HEK293 (cell line): ENCODE results near the gene ONECUT2.

ENCODE experiments used
- CTCF ChIA-PET: fragments of 350-600 bp; formaldehyde crosslinking; extraction: SDS; loops from one replicate; lab custom pipeline; 2021; ENCODE audit warnings: antibody characterized with exemption; lab: Yijun Ruan, JAX
- POLR2A ChIA-PET: fragments of 300-600 bp; formaldehyde crosslinking; extraction: SDS; loops from one replicate; lab custom pipeline; 2020; ENCODE audit warnings: antibody characterized with exemption, inconsistent platforms; lab: Yijun Ruan, JAX
- H3K27ac ChIP-seq: fragments of 200-500 bp; sonication (Bioruptor generic); 2 replicates; pipeline ENCODE4 v1.5.1; 2014; ENCODE audit warnings: low read depth, low read length, control low read depth, inconsistent platforms; ENCODE audit errors: extremely low read depth
- H3K36me3 ChIP-seq, 2 experiments: fragments of 200-500 bp in 1 of 2; sonication (Bioruptor generic) in 1 of 2; 1 replicate in 1 of 2; 2 replicates in 1 of 2; pipeline ENCODE4 v1.5.1; 2014 to 2017; ENCODE audit warnings: inconsistent platforms in 2 of 2, low read length in 2 of 2; ENCODE audit not compliant: control insufficient read depth in 2 of 2, insufficient read depth in 1 of 2
- H3K4me1 ChIP-seq: fragments of 200-500 bp; sonication (Bioruptor generic); 2 replicates; pipeline ENCODE4 v1.5.1; 2014; ENCODE audit warnings: mild to moderate bottlenecking, low read length, inconsistent platforms; ENCODE audit not compliant: control insufficient read depth, insufficient read depth
- H3K4me3 ChIP-seq: 2 replicates; pipeline ENCODE4 v1.5.1; 2011; ENCODE audit warnings: low read depth, mild to moderate bottlenecking, control low read depth, low read length, moderate library complexity
- H3K9me3 ChIP-seq: fragments of 200-500 bp; sonication (Bioruptor generic); 2 replicates; pipeline ENCODE4 v1.5.1; 2014; ENCODE audit warnings: low read depth, low read length, inconsistent platforms; ENCODE audit not compliant: control insufficient read depth, insufficient read depth
- BCL11B ChIP-seq: fragments of 450-650 bp; formaldehyde crosslinking; IDR thresholded peaks from 2 replicates; pipeline ENCODE4 v1.5.1; 2016; ENCODE audit warnings: low read depth, missing biosample characterization, missing genetic modification characterization
- FEZF1 ChIP-seq: fragments of 450-650 bp; formaldehyde crosslinking; IDR thresholded peaks from 2 replicates; pipeline ENCODE4 v1.5.1; 2016; ENCODE audit warnings: missing biosample characterization, missing genetic modification characterization
- KLF8 ChIP-seq: fragments of 450-650 bp; formaldehyde crosslinking; IDR thresholded peaks from 2 replicates; pipeline ENCODE4 v1.5.1; 2016; ENCODE audit warnings: missing biosample characterization, missing genetic modification characterization
- PBX3 ChIP-seq: sonication (generic); formaldehyde crosslinking; IDR thresholded peaks from 2 replicates; pipeline ENCODE4 v1.8.1; 2022; ENCODE audit warnings: mild to moderate bottlenecking, moderate library complexity, missing genetic modification reagents
- REST ChIP-seq: fragments of 450-650 bp; formaldehyde crosslinking; IDR thresholded peaks from 2 replicates; pipeline ENCODE4 v1.5.1; 2016; ENCODE audit warnings: missing biosample characterization, missing genetic modification characterization
- SALL2 ChIP-seq: fragments of 450-650 bp; formaldehyde crosslinking; IDR thresholded peaks from 2 replicates; pipeline ENCODE4 v1.5.0; 2017; ENCODE audit warnings: missing biosample characterization, mild to moderate bottlenecking, missing genetic modification characterization, borderline replicate concordance
- SCRT1 ChIP-seq: fragments of 450-650 bp; formaldehyde crosslinking; IDR thresholded peaks from 2 replicates; pipeline ENCODE4 v1.5.1; 2016; ENCODE audit warnings: missing biosample characterization, missing genetic modification characterization, borderline replicate concordance
- ZBTB17 ChIP-seq: fragments of 450-650 bp; formaldehyde crosslinking; IDR thresholded peaks from 2 replicates; pipeline ENCODE4 v1.5.1; 2016; ENCODE audit warnings: missing biosample characterization, missing genetic modification characterization
- ZNF148 ChIP-seq: fragments of 450-650 bp; formaldehyde crosslinking; IDR thresholded peaks from 2 replicates; pipeline ENCODE4 v1.5.0; 2017; ENCODE audit warnings: missing biosample characterization, missing genetic modification characterization, borderline replicate concordance
- ZNF280C ChIP-seq: fragments of 450-650 bp; formaldehyde crosslinking; IDR thresholded peaks from 2 replicates; pipeline ENCODE4 v1.5.1; 2016; ENCODE audit warnings: missing biosample characterization, missing genetic modification characterization
- ZNF335 ChIP-seq: fragments of 450-650 bp; formaldehyde crosslinking; conservative IDR thresholded peaks from 2 replicates; pipeline ENCODE4 v1.5.1; 2016; ENCODE audit warnings: missing biosample characterization, missing genetic modification characterization
- ZNF354C ChIP-seq: fragments of 450-650 bp; formaldehyde crosslinking; IDR thresholded peaks from 2 replicates; pipeline ENCODE4 v1.5.1; 2016; ENCODE audit warnings: missing biosample characterization, missing genetic modification characterization, low read depth, borderline replicate concordance
- ZNF529 ChIP-seq: fragments of 450-650 bp; formaldehyde crosslinking; IDR thresholded peaks from 2 replicates; pipeline ENCODE4 v1.5.1; 2017; ENCODE audit warnings: missing genetic modification characterization, missing biosample characterization; ENCODE audit not compliant: insufficient replicate concordance
- ZNF624 ChIP-seq: fragments of 450-650 bp; formaldehyde crosslinking; IDR thresholded peaks from 2 replicates; pipeline ENCODE4 v1.5.1; 2017; ENCODE audit warnings: missing biosample characterization, missing genetic modification characterization
- ZNF660 ChIP-seq: fragments of 450-650 bp; IDR thresholded peaks from 2 replicates; pipeline ENCODE4 v1.5.1; 2018; ENCODE audit warnings: missing biosample characterization, mild to moderate bottlenecking, missing genetic modification characterization
- ZNF677 ChIP-seq: fragments of 450-650 bp; IDR thresholded peaks from 2 replicates; pipeline ENCODE4 v1.5.0; 2018; ENCODE audit warnings: missing biosample characterization, mild to moderate bottlenecking, missing genetic modification characterization, moderate library complexity
- ZNF785 ChIP-seq: fragments of 450-650 bp; formaldehyde crosslinking; IDR thresholded peaks from 2 replicates; pipeline ENCODE4 v1.5.1; 2016; ENCODE audit warnings: missing biosample characterization, missing genetic modification characterization
- ZNF792 ChIP-seq: fragments of 450-650 bp; formaldehyde crosslinking; IDR thresholded peaks from 2 replicates; pipeline ENCODE4 v1.5.1; 2016; ENCODE audit warnings: missing biosample characterization, missing genetic modification characterization
- TF ChIP-seq, protein P1 (sequence below): fragments of 450-650 bp; formaldehyde crosslinking; IDR thresholded peaks from 2 replicates; pipeline ENCODE4 v1.5.1; 2016; ENCODE audit warnings: missing biosample characterization, missing genetic modification characterization
- TF ChIP-seq, protein P2 (sequence below): fragments of 450-650 bp; formaldehyde crosslinking; IDR thresholded peaks from 2 replicates; pipeline ENCODE4 v1.5.1; 2016; ENCODE audit warnings: missing biosample characterization, missing genetic modification characterization

Gene ONECUT2

DNA sequence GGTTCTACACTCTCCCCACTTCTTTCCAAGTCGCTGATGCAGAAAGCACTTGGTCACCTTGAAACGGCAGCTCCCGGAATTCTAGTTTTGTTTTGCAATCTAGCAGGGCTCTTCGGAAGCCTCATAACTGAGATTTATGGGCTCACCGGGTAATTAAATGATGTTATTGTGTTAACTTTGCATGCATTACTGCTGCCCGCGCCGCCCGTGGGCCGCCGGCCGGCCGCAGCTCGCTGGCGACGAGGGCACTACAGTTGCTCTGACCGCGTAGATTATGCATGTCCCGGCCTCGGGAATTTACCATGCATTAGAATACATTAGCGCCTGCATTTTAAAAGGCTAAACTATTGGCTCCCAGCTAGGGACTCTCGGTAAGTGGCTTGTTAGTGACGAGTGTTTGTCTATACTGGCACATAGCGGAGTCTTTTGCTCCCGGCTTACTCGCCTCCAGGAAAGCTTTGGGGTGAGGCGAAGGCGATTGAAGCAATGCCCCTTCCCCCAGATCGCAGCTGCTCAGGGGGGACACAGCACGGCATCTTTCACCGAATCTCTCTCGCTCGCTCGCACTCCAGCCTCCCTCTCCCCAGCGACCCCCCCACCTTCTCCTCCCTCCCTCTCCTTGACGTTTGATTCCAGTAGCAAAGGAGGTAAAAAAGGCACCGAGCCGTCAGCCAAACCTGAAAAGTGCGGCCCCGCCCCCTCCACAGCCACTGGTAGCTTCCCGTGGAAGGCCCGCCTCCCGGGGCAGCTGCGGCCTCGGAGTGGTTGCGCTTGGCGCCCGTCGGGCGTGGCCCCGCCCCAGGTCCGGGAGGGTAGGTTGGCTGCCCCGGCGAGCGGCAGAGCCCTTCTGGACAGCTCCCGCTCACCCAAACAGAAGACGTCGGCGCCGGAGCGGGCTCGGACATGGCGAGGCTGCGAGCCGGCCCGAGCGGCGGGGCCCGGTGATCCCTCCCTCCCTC, at the start of gene ONECUT2 (continued):
- TF ChIP-seq PBX3 (CRISPR knock-in tag) (0 out of 2 replicates have a peak, but pooled peaks have one; percentile 68), ZBTB17 (peak; percentile 39), REST (tag by site-specific recombination) (peak; percentile 87), ZNF660 (tag by site-specific recombination) (0 out of 2 replicates have a peak, but pooled peaks have one; percentile 18), SALL2 (tag by site-specific recombination) (no peak)
- TF ChIP-seq, protein P1, sequence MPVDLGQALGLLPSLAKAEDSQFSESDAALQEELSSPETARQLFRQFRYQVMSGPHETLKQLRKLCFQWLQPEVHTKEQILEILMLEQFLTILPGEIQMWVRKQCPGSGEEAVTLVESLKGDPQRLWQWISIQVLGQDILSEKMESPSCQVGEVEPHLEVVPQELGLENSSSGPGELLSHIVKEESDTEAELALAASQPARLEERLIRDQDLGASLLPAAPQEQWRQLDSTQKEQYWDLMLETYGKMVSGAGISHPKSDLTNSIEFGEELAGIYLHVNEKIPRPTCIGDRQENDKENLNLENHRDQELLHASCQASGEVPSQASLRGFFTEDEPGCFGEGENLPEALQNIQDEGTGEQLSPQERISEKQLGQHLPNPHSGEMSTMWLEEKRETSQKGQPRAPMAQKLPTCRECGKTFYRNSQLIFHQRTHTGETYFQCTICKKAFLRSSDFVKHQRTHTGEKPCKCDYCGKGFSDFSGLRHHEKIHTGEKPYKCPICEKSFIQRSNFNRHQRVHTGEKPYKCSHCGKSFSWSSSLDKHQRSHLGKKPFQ (tag by site-specific recombination), result no peak

GRCh38 chr18:57389271-57389670, 45.9 kb upstream of the ONECUT2 start:
- Histone ChIP-seq H3K36me3 (no peaks in the 10 kb centered on the region), H3K9me3 (no peaks in the 10 kb centered on the region), H3K4me3 (no peak overlapping the region), H3K4me1 (no peaks in the 10 kb centered on the region), H3K27ac (no peak overlapping the region)
- TF ChIP-seq KLF8 (tag by site-specific recombination) (no peak), SCRT1 (no peak), ZNF785 (tag by site-specific recombination) (no peak)
- TF ChIP-seq, protein P2, sequence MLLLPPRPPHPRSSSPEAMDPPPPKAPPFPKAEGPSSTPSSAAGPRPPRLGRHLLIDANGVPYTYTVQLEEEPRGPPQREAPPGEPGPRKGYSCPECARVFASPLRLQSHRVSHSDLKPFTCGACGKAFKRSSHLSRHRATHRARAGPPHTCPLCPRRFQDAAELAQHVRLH (tag by site-specific recombination), result no peak
- ChIA-PET POLR2A (interaction anchor here (0.7 kb wide), 1 partner anchor 86 kb away, joined by 3 read pairs; no protein-coding TSS in a partner anchor), CTCF (interaction anchor here (0.6 to 0.7 kb wide), 3 partner anchors 13 to 254 kb away, joined by 3 to 7 read pairs (median 3); no protein-coding TSS in a partner anchor)

DNA sequence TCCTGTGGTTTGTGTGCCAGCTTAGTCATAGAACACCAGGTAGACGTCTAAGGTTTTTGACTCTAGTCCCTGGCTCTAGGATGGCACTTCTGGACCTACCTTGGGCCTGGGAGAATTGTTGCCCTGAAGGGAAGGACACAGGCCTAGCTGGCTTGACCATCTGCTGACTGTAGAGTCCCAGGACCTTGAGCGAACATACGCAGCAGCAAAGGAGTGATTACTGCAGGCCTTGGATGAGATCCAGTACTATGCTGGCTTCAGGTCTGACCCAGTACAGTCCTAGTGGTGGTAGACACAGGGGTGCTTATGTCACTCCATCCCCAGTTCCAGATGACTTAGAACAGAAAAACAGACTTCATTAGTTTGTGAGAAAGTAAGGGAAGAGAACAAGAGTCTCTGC, 45.1 kb upstream of the ONECUT2 start:
- Histone ChIP-seq H3K36me3 (no peaks in the 10 kb centered on the region), H3K27ac (no peak overlapping the region), H3K4me3 (no peak overlapping the region), H3K9me3 (no peaks in the 10 kb centered on the region), H3K4me1 (no peaks in the 10 kb centered on the region)
- POLR2A ChIA-PET, result interaction anchor here (0.7 kb wide), 1 partner anchor 86 kb away, joined by 3 read pairs; no protein-coding TSS in a partner anchor
- CTCF ChIA-PET, result no interaction called here
- TF ChIP-seq BCL11B (tag by site-specific recombination), result no peak
- no peak for TF ChIP-seq FEZF1 (tag by site-specific recombination)
- TF ChIP-seq ZNF354C (tag by site-specific recombination), result no peak
- no peak for TF ChIP-seq ZNF624
- no peak for TF ChIP-seq ZNF148 (tag by site-specific recombination)
- no peak for TF ChIP-seq ZNF677 (tag by site-specific recombination)
- no peak for TF ChIP-seq ZNF335 (tag by site-specific recombination)
- no peak for TF ChIP-seq ZNF280C (tag by site-specific recombination)
- TF ChIP-seq ZNF792 (tag by site-specific recombination), result no peak
- no peak for TF ChIP-seq ZNF529 (tag by site-specific recombination)
